IMR-90 (cell line): Measurements from ENCODE around the gene AUTS2.

Experiments
- CHD1 ChIP-seq: IDR thresholded peaks from 2 replicates; pipeline ENCODE4 v1.6.1; 2012; ENCODE audit warnings: low read depth, low read length, improper control_type of control experiment
- CTCF ChIP-seq: conservative IDR thresholded peaks from 2 replicates; pipeline ENCODE4 v1.5.1; 2012; ENCODE audit warnings: mild to moderate bottlenecking, low read depth, low read length, improper control_type of control experiment
- MAFK ChIP-seq: IDR thresholded peaks from 2 replicates; pipeline ENCODE4 v1.6.1; 2012; ENCODE audit warnings: low read depth, low read length, improper control_type of control experiment
- POLR2A ChIP-seq: IDR thresholded peaks from 2 replicates; pipeline ENCODE4 v1.6.1; 2012; ENCODE audit warnings: mild to moderate bottlenecking, low read depth, low read length

GRCh38 chr7:70477036-70478010, 879.0 kb downstream of the AUTS2 start:
- TF ChIP-seq CHD1, result no peak
- no peak for TF ChIP-seq CTCF
- no peak for TF ChIP-seq POLR2A
- no peak for TF ChIP-seq MAFK
